GM12878 (cell line): Measurements from ENCODE around the gene MFAP1. TPM values are rescaled to one million over a fixed set of nuclear protein-coding genes. Genes with fewer than 3 reads are reported as not detected.

ENCODE experiments used
- BCL11A ChIP-seq: IDR thresholded peaks from 2 replicates; pipeline ENCODE4 v1.6.1; 2011; ENCODE audit warnings: low read depth, low read length
- CREB1 ChIP-seq: IDR thresholded peaks from 2 replicates; pipeline ENCODE4 v1.6.1; 2012; ENCODE audit warnings: low read depth, mild to moderate bottlenecking, inconsistent platforms
- ETV6 ChIP-seq, 2 experiments: fragments of 450-650 bp in 1 of 2; IDR thresholded peaks in 1 of 2; conservative IDR thresholded peaks in 1 of 2; 2 replicates each; pipeline ENCODE4 v1.6.1; 2014; ENCODE audit warnings: antibody characterized with exemption in 1 of 2, borderline replicate concordance in 1 of 2, low read depth in 1 of 2, mild to moderate bottlenecking in 1 of 2, moderate library complexity in 1 of 2
- FOXK2 ChIP-seq: fragments of 450-650 bp; IDR thresholded peaks from 2 replicates; pipeline ENCODE4 v1.6.1; 2017; ENCODE audit warnings: mild to moderate bottlenecking, moderate library complexity
- HDGF ChIP-seq: fragments of 450-650 bp; IDR thresholded peaks from 2 replicates; pipeline ENCODE4 v1.6.1; 2016; ENCODE audit warnings: antibody characterized with exemption
- MTA2 ChIP-seq: fragments of 450-650 bp; IDR thresholded peaks from 2 replicates; pipeline ENCODE4 v1.6.1; 2016; ENCODE audit warnings: low read depth, mild to moderate bottlenecking, moderate library complexity
- MXI1 ChIP-seq: fragments of 150-350 bp; IDR thresholded peaks from 2 replicates; pipeline ENCODE4 v1.6.1; 2011; ENCODE audit warnings: low read depth, mild to moderate bottlenecking, inconsistent platforms, low read length, improper control_type of control experiment
- RAD21 ChIP-seq: IDR thresholded peaks from 2 replicates; pipeline ENCODE4 v1.6.1; 2011; ENCODE audit warnings: mild to moderate bottlenecking, low read depth, low read length, moderate library complexity; ENCODE audit not compliant: insufficient read depth
- RUNX3 ChIP-seq: IDR thresholded peaks from 2 replicates; pipeline ENCODE4 v1.6.1; 2012; ENCODE audit warnings: low read length, inconsistent platforms
- SMAD5 ChIP-seq: IDR thresholded peaks from 2 replicates; pipeline ENCODE4 v1.6.1; 2016; ENCODE audit warnings: antibody characterized with exemption, low read depth
- SMC3 ChIP-seq: IDR thresholded peaks from 2 replicates; pipeline ENCODE4 v1.6.1; 2011; ENCODE audit warnings: low read length, improper control_type of control experiment, borderline replicate concordance
- SP1 ChIP-seq: IDR thresholded peaks from one replicate; pipeline ENCODE4 v1.6.1; 2011; ENCODE audit warnings: low read depth, low read length
- SRF ChIP-seq, 2 experiments: IDR thresholded peaks; 2 replicates each; pipeline ENCODE4 v1.6.1; 2011; ENCODE audit warnings: low read depth in 2 of 2, low read length in 2 of 2, mild to moderate bottlenecking in 1 of 2, moderate library complexity in 1 of 2
- ZBED1 ChIP-seq: IDR thresholded peaks from 2 replicates; pipeline ENCODE4 v1.6.1; 2016; ENCODE audit warnings: borderline replicate concordance
- ZNF207 ChIP-seq: fragments of 450-650 bp; IDR thresholded peaks from 2 replicates; pipeline ENCODE4 v1.6.1; 2014; ENCODE audit warnings: antibody characterized with exemption, mild to moderate bottlenecking, borderline replicate concordance
- polyA plus RNA-seq, 11 experiments: library from polyadenylated mRNA; depleted of rRNA in 4 of 11; unstranded in 6 of 11; stranded (reverse) in 5 of 11; fragments of >200 nt; fragmentation: Nextera tagmentation in 4 of 11; fragmentation: Illumina TruSeq in 1 of 11; extraction: Ambion mirVana in 4 of 11; extraction: Trizol in 1 of 11; gene quantifications; 1 replicate in 1 of 11; 2 replicates in 10 of 11; pipeline versions ENCODE4 v1.2.1 to v1.2.3, GENCODE V29; 2011 to 2016; ENCODE audit warnings: inconsistent platforms in 2 of 11, missing spikeins in 2 of 11, low read depth in 1 of 11
- total RNA-seq, 4 experiments: library from RNA; depleted of rRNA in 3 of 4; stranded (reverse); fragments of >200 nt in 3 of 4; fragmentation: Illumina TruSeq in 1 of 4; extraction: Trizol in 1 of 4; gene quantifications; 2 replicates each; pipeline versions ENCODE4 v1.2.1 to v1.2.3, GENCODE V29; 2013 to 2021
- TF ChIP-seq, protein P1 (sequence below): fragments of 450-650 bp; IDR thresholded peaks from 2 replicates; pipeline ENCODE4 v1.6.1; 2016; ENCODE audit warnings: mild to moderate bottlenecking, moderate library complexity, borderline replicate concordance
- TF ChIP-seq, protein P2 (sequence below): fragments of 450-650 bp; IDR thresholded peaks from 2 replicates; pipeline ENCODE4 v1.6.1; 2017; ENCODE audit warnings: low read depth, mild to moderate bottlenecking, moderate library complexity
- TF ChIP-seq, protein P3 (sequence below): IDR thresholded peaks from 2 replicates; pipeline ENCODE4 v1.6.1; 2012; ENCODE audit warnings: low read depth, low read length, improper control_type of control experiment
- TF ChIP-seq, protein P4 (sequence below): fragments of 450-650 bp; conservative IDR thresholded peaks from 2 replicates; pipeline ENCODE4 v1.6.1; 2017; ENCODE audit warnings: mild to moderate bottlenecking, moderate library complexity
- TF ChIP-seq, protein P5 (sequence below): IDR thresholded peaks from 2 replicates; pipeline ENCODE4 v1.6.1; 2011; ENCODE audit warnings: low read depth, low read length, improper control_type of control experiment, borderline replicate concordance

MFAP1 gene
- total and polyA plus RNA-seq, 10 of the 15 experiments (the other 5 are each of a cell fraction or from before 2014, with no cell fraction given): 24.5 to 67.3 (median 47.4) TPM

DNA sequence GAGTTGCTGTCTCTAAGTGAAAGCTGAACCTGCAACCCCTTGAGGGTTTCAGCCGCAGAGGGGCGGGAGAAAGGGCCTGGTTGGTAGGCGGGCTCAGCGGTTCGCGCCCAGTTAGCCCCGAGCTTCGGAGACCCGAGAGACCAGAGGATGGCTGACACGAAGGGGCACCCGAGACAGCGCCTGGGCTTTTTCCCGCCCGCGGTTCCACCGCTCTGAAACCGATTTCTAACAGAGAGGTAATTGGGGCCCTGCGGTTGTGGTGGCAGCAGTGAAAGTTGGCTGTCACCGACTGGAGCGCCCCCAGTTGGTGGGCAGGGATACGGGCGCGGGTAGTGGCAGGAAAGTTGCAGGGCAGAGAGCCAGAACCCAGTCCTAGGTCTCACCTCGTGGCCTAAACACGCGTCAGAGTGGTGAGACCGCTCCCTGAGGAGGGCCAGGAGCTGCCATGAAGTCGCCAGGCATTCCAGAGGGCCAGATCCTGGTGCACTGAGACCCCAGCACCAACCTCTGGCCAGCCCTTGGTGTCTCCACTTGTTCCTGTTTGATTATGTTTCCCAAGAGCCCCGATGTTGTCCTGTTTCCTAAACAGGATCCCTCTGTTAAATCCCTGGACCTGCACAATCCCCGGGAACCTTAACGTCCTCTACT is 47.1 kb downstream of the MFAP1 start (continued):
- TF ChIP-seq SMAD5: 0 out of 2 replicates have a peak, but pooled peaks have one; percentile 24
- TF ChIP-seq, protein P1, sequence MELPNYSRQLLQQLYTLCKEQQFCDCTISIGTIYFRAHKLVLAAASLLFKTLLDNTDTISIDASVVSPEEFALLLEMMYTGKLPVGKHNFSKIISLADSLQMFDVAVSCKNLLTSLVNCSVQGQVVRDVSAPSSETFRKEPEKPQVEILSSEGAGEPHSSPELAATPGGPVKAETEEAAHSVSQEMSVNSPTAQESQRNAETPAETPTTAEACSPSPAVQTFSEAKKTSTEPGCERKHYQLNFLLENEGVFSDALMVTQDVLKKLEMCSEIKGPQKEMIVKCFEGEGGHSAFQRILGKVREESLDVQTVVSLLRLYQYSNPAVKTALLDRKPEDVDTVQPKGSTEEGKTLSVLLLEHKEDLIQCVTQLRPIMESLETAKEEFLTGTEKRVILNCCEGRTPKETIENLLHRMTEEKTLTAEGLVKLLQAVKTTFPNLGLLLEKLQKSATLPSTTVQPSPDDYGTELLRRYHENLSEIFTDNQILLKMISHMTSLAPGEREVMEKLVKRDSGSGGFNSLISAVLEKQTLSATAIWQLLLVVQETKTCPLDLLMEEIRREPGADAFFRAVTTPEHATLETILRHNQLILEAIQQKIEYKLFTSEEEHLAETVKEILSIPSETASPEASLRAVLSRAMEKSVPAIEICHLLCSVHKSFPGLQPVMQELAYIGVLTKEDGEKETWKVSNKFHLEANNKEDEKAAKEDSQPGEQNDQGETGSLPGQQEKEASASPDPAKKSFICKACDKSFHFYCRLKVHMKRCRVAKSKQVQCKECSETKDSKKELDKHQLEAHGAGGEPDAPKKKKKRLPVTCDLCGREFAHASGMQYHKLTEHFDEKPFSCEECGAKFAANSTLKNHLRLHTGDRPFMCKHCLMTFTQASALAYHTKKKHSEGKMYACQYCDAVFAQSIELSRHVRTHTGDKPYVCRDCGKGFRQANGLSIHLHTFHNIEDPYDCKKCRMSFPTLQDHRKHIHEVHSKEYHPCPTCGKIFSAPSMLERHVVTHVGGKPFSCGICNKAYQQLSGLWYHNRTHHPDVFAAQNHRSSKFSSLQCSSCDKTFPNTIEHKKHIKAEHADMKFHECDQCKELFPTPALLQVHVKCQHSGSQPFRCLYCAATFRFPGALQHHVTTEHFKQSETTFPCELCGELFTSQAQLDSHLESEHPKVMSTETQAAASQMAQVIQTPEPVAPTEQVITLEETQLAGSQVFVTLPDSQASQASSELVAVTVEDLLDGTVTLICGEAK: peak; percentile 51; the same call in 1 of the 2 replicates
- no peak for TF ChIP-seq FOXK2
- TF ChIP-seq SP1: no peak
- TF ChIP-seq SRF (IDR thresholded peaks at IDR 0.05; ENCODE audit: low read depth in 2 of 2, low read length in 2 of 2): no peak
- 0 out of 2 replicates have a peak, but pooled peaks have one; percentile 19 for TF ChIP-seq HDGF
- TF ChIP-seq RAD21: peak; percentile 31; the same call in 1 of the 2 replicates
- TF ChIP-seq SMC3: no peak; the same call in 1 of the 2 replicates
- peak; percentile 18; the same call in 1 of the 2 replicates for TF ChIP-seq ZBED1
- peak; percentile 96 for TF ChIP-seq MTA2
- TF ChIP-seq ZNF207: peak; percentile 60
- TF ChIP-seq, protein P2, sequence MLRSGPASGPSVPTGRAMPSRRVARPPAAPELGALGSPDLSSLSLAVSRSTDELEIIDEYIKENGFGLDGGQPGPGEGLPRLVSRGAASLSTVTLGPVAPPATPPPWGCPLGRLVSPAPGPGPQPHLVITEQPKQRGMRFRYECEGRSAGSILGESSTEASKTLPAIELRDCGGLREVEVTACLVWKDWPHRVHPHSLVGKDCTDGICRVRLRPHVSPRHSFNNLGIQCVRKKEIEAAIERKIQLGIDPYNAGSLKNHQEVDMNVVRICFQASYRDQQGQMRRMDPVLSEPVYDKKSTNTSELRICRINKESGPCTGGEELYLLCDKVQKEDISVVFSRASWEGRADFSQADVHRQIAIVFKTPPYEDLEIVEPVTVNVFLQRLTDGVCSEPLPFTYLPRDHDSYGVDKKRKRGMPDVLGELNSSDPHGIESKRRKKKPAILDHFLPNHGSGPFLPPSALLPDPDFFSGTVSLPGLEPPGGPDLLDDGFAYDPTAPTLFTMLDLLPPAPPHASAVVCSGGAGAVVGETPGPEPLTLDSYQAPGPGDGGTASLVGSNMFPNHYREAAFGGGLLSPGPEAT: peak; percentile 71; the same call in 1 of the 2 replicates
- peak; percentile 64; the same call in 1 of the 2 replicates for TF ChIP-seq MXI1
- TF ChIP-seq, protein P3, sequence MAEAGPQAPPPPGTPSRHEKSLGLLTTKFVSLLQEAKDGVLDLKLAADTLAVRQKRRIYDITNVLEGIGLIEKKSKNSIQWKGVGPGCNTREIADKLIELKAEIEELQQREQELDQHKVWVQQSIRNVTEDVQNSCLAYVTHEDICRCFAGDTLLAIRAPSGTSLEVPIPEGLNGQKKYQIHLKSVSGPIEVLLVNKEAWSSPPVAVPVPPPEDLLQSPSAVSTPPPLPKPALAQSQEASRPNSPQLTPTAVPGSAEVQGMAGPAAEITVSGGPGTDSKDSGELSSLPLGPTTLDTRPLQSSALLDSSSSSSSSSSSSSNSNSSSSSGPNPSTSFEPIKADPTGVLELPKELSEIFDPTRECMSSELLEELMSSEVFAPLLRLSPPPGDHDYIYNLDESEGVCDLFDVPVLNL: peak; percentile 76
- TF ChIP-seq, protein P4, sequence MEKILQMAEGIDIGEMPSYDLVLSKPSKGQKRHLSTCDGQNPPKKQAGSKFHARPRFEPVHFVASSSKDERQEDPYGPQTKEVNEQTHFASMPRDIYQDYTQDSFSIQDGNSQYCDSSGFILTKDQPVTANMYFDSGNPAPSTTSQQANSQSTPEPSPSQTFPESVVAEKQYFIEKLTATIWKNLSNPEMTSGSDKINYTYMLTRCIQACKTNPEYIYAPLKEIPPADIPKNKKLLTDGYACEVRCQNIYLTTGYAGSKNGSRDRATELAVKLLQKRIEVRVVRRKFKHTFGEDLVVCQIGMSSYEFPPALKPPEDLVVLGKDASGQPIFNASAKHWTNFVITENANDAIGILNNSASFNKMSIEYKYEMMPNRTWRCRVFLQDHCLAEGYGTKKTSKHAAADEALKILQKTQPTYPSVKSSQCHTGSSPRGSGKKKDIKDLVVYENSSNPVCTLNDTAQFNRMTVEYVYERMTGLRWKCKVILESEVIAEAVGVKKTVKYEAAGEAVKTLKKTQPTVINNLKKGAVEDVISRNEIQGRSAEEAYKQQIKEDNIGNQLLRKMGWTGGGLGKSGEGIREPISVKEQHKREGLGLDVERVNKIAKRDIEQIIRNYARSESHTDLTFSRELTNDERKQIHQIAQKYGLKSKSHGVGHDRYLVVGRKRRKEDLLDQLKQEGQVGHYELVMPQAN: peak; percentile 65; the same call in 1 of the 2 replicates
- peak; percentile 95 for TF ChIP-seq RUNX3
- TF ChIP-seq, protein P5, sequence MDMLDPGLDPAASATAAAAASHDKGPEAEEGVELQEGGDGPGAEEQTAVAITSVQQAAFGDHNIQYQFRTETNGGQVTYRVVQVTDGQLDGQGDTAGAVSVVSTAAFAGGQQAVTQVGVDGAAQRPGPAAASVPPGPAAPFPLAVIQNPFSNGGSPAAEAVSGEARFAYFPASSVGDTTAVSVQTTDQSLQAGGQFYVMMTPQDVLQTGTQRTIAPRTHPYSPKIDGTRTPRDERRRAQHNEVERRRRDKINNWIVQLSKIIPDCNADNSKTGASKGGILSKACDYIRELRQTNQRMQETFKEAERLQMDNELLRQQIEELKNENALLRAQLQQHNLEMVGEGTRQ: no peak
- peak; percentile 66; the same call in 1 of the 2 replicates for TF ChIP-seq CREB1
- peak; percentile 76; the same call in 1 of the 2 replicates for TF ChIP-seq BCL11A
- peak in 1 of 2 experiments; percentile 48; a peak in 1 of 4 replicates for TF ChIP-seq ETV6 (conservative IDR thresholded peaks at IDR 0.05 in 1 of 2, IDR thresholded peaks at IDR 0.05 in 1 of 2; ENCODE audit: borderline replicate concordance in 1 of 2, low read depth in 1 of 2)
